Tibial artery (tissue), 4 donors: ENCODE measurements around the gene ZNF14.

Source experiments
- DNase-seq, 2 donors: peaks; one replicate each; pipeline ENCODE4 v3.0.0-alpha.2; 2019
- H3K27ac ChIP-seq, 2 donors: fragments of 200-600 bp; sonication (generic) in 1 of 2; 1 replicate in 1 of 2; 2 replicates in 1 of 2; pipeline ENCODE4 v1.5.1; 2018 to 2019; ENCODE audit warnings: mild to moderate bottlenecking in 1 of 2
- H3K27me3 ChIP-seq, 2 donors: fragments of 200-600 bp; sonication (generic) in 1 of 2; one replicate each; pipeline versions ENCODE4 v1.5.1 to v1.6.0; 2016 to 2019
- H3K36me3 ChIP-seq, 3 donors: fragments of 200-600 bp; sonication (generic) in 2 of 3; one replicate each; pipeline ENCODE4 v1.5.1; 2016 to 2019; ENCODE audit warnings: mild to moderate bottlenecking in 2 of 3
- H3K4me1 ChIP-seq, 4 donors: fragments of 200-600 bp; sonication (generic) in 2 of 4; 1 replicate in 3 of 4; 2 replicates in 1 of 4; pipeline ENCODE4 v1.5.1; 2016 to 2019
- H3K4me3 ChIP-seq, 2 donors: fragments of 200-600 bp; sonication (generic) in 1 of 2; 1 replicate in 1 of 2; 2 replicates in 1 of 2; pipeline ENCODE4 v1.5.1; 2018 to 2019; ENCODE audit warnings: mild to moderate bottlenecking in 2 of 2
- H3K9me3 ChIP-seq, 3 donors: fragments of 200-600 bp; sonication (generic) in 1 of 3; one replicate each; pipeline ENCODE4 v1.5.1; 2016 to 2019
- intact Hi-C: fragments of 100-400 bp; cut with DNase I; formaldehyde crosslinking; loops from one replicate; pipeline ENCODE4 v1.15.0; 2023; ENCODE audit warnings: low total_unique reads
- TF ChIP-seq, protein P1 (sequence below), 2 experiments: fragments of 200-600 bp in 1 of 2; fragments of 450-650 bp in 1 of 2; IDR thresholded peaks; one replicate each; pipeline ENCODE4 v1.5.1; 2017 to 2019; ENCODE audit warnings: antibody characterized with exemption in 2 of 2, mild to moderate bottlenecking in 1 of 2, moderate library complexity in 1 of 2

The ZNF14 gene

DNA sequence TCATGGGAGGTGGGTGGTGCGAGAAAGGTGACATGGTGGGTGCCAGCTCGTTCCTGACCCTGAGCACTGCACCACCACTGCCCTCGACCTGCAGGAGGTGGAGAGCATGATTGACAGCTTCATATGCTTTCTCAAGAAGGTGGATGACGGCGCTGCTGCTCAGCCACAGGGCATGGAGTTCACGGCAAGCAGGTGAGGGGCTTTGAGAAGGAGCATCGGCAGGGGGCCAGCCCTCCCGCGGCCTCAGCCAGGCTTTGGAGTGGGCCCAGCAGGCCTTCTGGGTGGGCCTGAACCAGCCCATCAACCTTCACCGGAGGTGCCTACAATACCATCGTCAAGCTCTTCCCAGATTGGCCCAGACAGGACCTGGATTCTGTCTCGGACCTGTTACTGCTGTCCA is 18.9 kb upstream of the ZNF14 start:
- no peak for DNase-seq
- H3K4me3 ChIP-seq: no peak overlapping the region
- no peaks in the 10 kb centered on the region for H3K9me3 ChIP-seq
- H3K27ac ChIP-seq: no peak overlapping the region
- no peaks in the 10 kb centered on the region for H3K36me3 ChIP-seq
- no peaks in the 10 kb centered on the region for H3K27me3 ChIP-seq
- TF ChIP-seq, protein P1, sequence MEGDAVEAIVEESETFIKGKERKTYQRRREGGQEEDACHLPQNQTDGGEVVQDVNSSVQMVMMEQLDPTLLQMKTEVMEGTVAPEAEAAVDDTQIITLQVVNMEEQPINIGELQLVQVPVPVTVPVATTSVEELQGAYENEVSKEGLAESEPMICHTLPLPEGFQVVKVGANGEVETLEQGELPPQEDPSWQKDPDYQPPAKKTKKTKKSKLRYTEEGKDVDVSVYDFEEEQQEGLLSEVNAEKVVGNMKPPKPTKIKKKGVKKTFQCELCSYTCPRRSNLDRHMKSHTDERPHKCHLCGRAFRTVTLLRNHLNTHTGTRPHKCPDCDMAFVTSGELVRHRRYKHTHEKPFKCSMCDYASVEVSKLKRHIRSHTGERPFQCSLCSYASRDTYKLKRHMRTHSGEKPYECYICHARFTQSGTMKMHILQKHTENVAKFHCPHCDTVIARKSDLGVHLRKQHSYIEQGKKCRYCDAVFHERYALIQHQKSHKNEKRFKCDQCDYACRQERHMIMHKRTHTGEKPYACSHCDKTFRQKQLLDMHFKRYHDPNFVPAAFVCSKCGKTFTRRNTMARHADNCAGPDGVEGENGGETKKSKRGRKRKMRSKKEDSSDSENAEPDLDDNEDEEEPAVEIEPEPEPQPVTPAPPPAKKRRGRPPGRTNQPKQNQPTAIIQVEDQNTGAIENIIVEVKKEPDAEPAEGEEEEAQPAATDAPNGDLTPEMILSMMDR (IDR thresholded peaks at IDR 0.05): no peak
- H3K4me1 ChIP-seq: no peaks in the 10 kb centered on the region
- intact Hi-C loops: no loop called here

DNA sequence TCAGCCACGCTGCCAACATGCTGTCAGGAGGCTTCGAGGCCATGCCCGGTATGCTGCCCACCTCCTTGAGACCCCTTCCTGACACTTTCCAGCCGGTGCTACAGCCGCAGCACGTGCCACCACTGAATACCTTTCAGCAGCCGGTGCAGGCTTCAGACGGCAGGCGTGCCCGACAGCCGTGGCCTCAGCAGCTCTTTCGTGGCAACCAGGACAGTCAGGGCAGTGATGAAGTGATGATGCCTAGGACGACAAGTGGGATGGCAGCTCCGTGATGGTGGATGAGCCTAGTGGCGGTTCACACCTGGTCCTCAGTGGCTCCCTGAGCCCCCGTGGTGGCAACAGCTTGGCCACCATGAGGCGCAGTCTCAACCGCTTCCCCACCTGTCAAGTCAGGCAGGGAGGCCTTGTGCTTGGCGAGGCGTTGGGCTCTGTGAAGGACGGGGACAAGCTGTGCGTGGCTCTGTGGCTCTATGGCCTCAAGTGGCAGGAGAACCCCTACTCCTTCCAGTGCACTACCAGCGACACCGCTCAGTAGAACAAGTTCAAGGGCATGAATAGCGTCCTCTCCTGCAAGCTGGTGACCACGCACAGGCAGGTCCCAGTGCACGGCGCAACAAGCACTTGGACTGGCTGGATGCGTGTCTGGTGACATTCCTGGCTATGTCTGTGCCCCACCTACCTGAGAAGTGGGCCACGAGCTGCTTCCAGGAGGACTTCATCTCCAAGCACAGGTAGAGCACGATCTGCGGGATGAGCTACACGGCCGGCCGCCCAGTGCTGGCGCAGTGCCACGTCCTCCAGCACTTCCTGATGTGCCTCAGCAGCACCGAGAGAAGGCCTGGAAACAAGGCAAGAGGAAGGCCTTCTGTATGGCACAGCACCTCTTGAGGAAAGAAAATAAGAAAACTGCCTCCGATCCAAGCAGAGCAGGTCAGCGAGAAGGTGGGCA is 18.2 kb upstream of the ZNF14 start:
- Histone ChIP-seq H3K9me3 (no peaks in the 10 kb centered on the region), H3K4me3 (no peak overlapping the region), H3K4me1 (no peaks in the 10 kb centered on the region), H3K27ac (no peak overlapping the region), H3K27me3 (no peaks in the 10 kb centered on the region), H3K36me3 (no peaks in the 10 kb centered on the region)
- TF ChIP-seq, protein P1 (IDR thresholded peaks at IDR 0.05): no peak
- DNase-seq: no peak
- intact Hi-C loops: no loop called here

DNA sequence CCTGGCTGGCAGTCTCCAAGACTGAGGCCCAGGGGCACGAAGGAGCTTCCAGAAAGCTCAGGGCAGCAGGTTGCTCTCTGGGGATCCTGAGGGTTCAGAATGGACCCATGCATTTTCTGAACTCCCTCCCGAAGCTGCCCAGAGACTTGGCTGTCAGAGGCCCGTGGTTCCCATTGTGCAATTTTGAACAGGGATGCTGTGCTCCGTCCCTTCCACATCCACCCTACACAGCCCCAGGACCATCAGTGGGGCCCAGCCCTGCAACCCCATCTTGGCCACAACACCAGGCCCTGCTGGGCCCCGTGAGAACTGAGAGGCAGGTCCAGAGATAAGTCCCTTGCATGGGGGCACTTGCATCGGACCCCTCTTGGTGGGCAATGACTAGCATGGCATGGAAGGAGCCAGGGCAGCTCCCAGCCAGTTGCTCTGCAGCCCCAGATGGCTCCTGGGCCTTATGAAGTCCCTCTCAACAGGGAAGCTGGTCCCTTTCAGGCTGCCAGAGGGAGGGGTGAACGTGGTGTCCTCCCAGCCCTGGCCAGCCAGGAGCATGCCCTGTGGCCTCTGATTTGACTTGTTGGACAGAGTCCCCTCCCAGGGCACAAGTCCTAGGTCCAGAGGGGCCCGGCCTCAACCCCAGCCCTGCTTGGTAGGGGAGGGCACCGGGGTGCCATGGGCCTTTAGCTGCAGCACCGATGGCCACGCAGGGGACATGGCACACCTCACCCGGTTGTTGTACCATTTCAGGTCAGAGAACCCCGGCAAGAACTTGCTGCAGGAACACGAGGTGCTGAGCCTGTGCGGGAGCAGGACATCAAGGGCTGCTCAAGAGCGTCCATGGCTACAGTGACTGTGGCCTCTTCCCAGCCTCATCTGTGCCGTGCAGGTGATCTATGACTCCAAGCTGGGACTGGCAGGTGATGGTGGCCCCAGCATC is 17.3 kb upstream of the ZNF14 start:
- no peak for DNase-seq
- Histone ChIP-seq H3K27ac (no peak overlapping the region), H3K9me3 (no peaks in the 10 kb centered on the region), H3K4me3 (no peak overlapping the region), H3K27me3 (peaks cover 0 to 7% of the 10 kb centered on the region in 2 donors), H3K36me3 (no peaks in the 10 kb centered on the region), H3K4me1 (no peaks in the 10 kb centered on the region)
- intact Hi-C loops: no loop called here
- TF ChIP-seq, protein P1 (IDR thresholded peaks at IDR 0.05): no peak

DNA sequence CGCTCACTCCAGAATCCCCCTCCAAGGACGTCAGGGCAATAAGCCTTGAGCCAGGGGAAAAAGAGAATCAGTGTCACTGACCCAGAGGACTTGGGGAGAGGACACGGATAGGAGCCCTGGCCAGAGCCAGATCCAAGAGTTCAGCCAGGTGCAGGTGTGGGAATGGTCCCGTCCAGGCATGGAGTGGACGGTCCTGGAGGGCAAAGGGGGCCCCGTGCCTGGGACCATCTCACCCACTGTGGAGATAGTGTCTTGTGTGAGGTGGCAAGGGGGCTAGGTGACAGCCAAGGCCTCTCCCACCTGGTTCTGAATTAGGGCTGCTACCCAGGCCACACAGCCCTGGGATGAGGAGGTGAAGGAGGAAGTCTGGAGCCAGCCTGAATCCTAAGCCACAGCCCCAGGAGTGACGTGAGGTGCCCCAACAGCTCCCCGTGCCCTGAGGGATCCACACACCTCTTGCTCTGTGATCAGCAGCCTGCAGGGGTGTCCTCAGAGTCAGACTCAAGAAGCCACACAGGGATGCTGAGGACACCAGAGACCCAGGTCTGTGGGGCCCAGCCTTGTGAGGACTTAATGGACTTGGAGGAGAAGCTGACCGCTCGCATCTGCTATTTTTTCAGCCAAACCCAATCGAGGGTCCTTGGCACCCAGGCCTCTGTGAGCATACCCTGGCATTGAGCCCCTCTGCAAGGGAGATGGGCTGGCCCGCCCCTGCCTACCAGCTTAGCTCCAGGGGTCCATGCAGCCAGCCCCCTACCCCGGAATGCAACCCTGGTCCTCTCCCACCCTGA is 16.4 kb upstream of the ZNF14 start:
- no peak for DNase-seq
- no peak overlapping the region for H3K4me3 ChIP-seq
- H3K27ac ChIP-seq: no peak overlapping the region
- no peaks in the 10 kb centered on the region for H3K9me3 ChIP-seq
- H3K27me3 ChIP-seq: peaks cover 0 to 7% of the 10 kb centered on the region in 2 donors
- H3K4me1 ChIP-seq: no peaks in the 10 kb centered on the region
- TF ChIP-seq, protein P1 (IDR thresholded peaks at IDR 0.05): no peak
- intact Hi-C loops: no loop called here
- no peaks in the 10 kb centered on the region for H3K36me3 ChIP-seq

DNA sequence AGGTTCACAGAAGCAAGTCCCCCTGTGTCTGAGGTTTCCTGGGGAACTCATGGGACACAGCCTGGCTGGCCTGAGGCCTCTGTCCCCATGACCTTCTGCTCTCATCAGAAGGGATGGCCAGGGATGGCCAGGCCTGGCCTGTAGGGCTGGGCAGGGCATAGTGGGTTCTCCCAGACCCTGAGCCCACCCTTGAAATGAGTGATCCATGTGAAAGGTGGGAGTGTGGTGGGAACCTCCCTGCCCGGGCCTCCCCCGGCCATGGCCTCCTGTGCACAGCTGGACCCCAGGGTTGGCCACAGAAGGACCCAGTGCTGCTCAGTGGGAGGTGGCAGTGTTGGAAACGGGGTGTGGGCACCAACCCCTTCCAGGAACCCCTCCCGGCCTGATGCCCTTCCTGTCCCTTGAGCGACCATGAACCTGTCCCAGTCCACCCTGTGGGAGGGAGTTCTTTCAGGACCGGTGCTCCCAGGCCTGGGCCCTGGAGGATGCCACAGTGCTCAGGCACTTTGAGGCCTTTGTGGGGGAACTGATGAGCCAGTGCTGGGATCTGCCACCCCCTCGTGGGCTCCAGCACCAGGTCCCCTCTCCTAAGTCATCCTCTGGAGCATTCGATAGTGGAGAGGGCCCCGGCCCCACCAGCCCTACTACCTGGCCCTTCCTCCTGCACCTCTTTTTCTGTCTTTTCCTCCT is 15.5 kb upstream of the ZNF14 start:
- DNase-seq: no peak
- Histone ChIP-seq H3K27me3 (peaks cover 0 to 7% of the 10 kb centered on the region in 2 donors), H3K4me3 (no peak overlapping the region), H3K27ac (no peak overlapping the region), H3K4me1 (no peaks in the 10 kb centered on the region), H3K36me3 (no peaks in the 10 kb centered on the region), H3K9me3 (no peaks in the 10 kb centered on the region)
- intact Hi-C loops: no loop called here
- TF ChIP-seq, protein P1 (IDR thresholded peaks at IDR 0.05): no peak
